HepG2 (cell line): ENCODE data around the gene ORC2. TPM values are rescaled to one million over a fixed set of nuclear protein-coding genes. Genes with fewer than 3 reads are reported as not detected.

ENCODE experiments used
- CREB1 ChIP-seq, 2 experiments: fragments of 450-650 bp in 1 of 2; IDR thresholded peaks; 2 replicates each; pipeline ENCODE4 v1.6.1; 2016 to 2017; ENCODE audit warnings: control low read depth in 1 of 2, mild to moderate bottlenecking in 1 of 2, missing compliant biosample characterization in 1 of 2, missing genetic modification characterization in 1 of 2
- CSRNP2 ChIP-seq: sonication (generic); formaldehyde crosslinking; conservative IDR thresholded peaks from 2 replicates; pipeline ENCODE4 v1.8.0; 2022; ENCODE audit warnings: low read depth, missing genetic modification reagents
- FLYWCH1 ChIP-seq: sonication (generic); formaldehyde crosslinking; IDR thresholded peaks from 2 replicates; pipeline ENCODE4 v1.8.1; 2023; ENCODE audit warnings: mild to moderate bottlenecking, missing genetic modification reagents
- GABPA ChIP-seq, 2 experiments: IDR thresholded peaks; 2 replicates each; pipeline ENCODE4 v1.6.1; 2011 to 2016; ENCODE audit warnings: low read depth in 2 of 2, low read length in 1 of 2, missing biosample characterization in 1 of 2, missing genetic modification characterization in 1 of 2
- GTF3A ChIP-seq: sonication (generic); formaldehyde crosslinking; conservative IDR thresholded peaks from 2 replicates; pipeline ENCODE4 v1.4.0; 2020; ENCODE audit warnings: mild to moderate bottlenecking, missing genetic modification reagents
- GZF1 ChIP-seq: sonication (generic); formaldehyde crosslinking; IDR thresholded peaks from 2 replicates; pipeline ENCODE4 v1.5.1; 2020; ENCODE audit warnings: mild to moderate bottlenecking, missing genetic modification reagents
- IKZF4 ChIP-seq: sonication (generic); formaldehyde crosslinking; IDR thresholded peaks from 2 replicates; pipeline ENCODE4 v1.5.1; 2020; ENCODE audit warnings: borderline replicate concordance, mild to moderate bottlenecking, low read depth, missing genetic modification reagents; ENCODE audit errors: not compliant biosample characterization
- MAX ChIP-seq: IDR thresholded peaks from 2 replicates; pipeline ENCODE4 v1.6.1; 2012; ENCODE audit warnings: inconsistent platforms
- NFATC3 ChIP-seq: sonication (generic); formaldehyde crosslinking; IDR thresholded peaks from 2 replicates; pipeline ENCODE4 v1.5.1; 2020; ENCODE audit warnings: mild to moderate bottlenecking, missing genetic modification reagents
- PAWR ChIP-seq: sonication (generic); formaldehyde crosslinking; IDR thresholded peaks from 2 replicates; pipeline ENCODE4 v1.4.0; 2020; ENCODE audit warnings: missing genetic modification reagents, mild to moderate bottlenecking, borderline replicate concordance
- PCBP2 ChIP-seq: fragments of 200-400 bp; formaldehyde crosslinking; optimal IDR thresholded peaks from 2 replicates; pipeline ENCODE3; 2018; ENCODE audit warnings: low read length, low read depth; ENCODE audit not compliant: poor library complexity, severe bottlenecking
- RARG ChIP-seq: sonication (generic); formaldehyde crosslinking; IDR thresholded peaks from 2 replicates; pipeline ENCODE4 v1.4.0; 2020; ENCODE audit warnings: low read depth, mild to moderate bottlenecking, missing genetic modification reagents
- ZBTB38 ChIP-seq: sonication (generic); formaldehyde crosslinking; IDR thresholded peaks from 2 replicates; pipeline ENCODE4 v1.5.1; 2020; ENCODE audit warnings: mild to moderate bottlenecking, missing genetic modification reagents
- ZMYM3 ChIP-seq: sonication (generic); formaldehyde crosslinking; IDR thresholded peaks from 2 replicates; pipeline ENCODE4 v1.5.1; 2020; ENCODE audit warnings: mild to moderate bottlenecking, missing genetic modification reagents
- ZNF430 ChIP-seq: sonication (generic); formaldehyde crosslinking; IDR thresholded peaks from 2 replicates; pipeline ENCODE4 v1.9.0; 2021; ENCODE audit warnings: mild to moderate bottlenecking, missing genetic modification reagents
- ZNF468 ChIP-seq: sonication (generic); formaldehyde crosslinking; IDR thresholded peaks from 2 replicates; pipeline ENCODE4 v1.8.0; 2022; ENCODE audit warnings: mild to moderate bottlenecking, moderate library complexity, missing genetic modification reagents
- ZNF530 ChIP-seq: sonication (generic); formaldehyde crosslinking; IDR thresholded peaks from 2 replicates; pipeline ENCODE4 v1.5.0; 2020; ENCODE audit warnings: low read depth, mild to moderate bottlenecking, missing genetic modification reagents
- ZNF609 ChIP-seq: sonication (generic); formaldehyde crosslinking; IDR thresholded peaks from 2 replicates; pipeline ENCODE4 v1.4.0; 2020; ENCODE audit warnings: mild to moderate bottlenecking, missing genetic modification reagents, borderline replicate concordance
- polyA plus RNA-seq, 8 experiments: library from polyadenylated mRNA; depleted of rRNA in 3 of 8; stranded (reverse) in 7 of 8; unstranded in 1 of 8; fragments of >200 nt; fragmentation: Illumina TruSeq in 4 of 8; extraction: Trizol in 4 of 8; gene quantifications; 2 replicates each; pipeline versions ENCODE4 v1.2.1 to v1.2.3, GENCODE V29; 2011 to 2016; ENCODE audit warnings: low read depth in 4 of 8, missing spikeins in 1 of 8, mixed read lengths in 1 of 8; ENCODE audit not compliant: insufficient read depth in 1 of 8
- total RNA-seq, 5 experiments: library from RNA; depleted of rRNA; stranded (reverse); fragments of >200 nt; fragmentation: Illumina TruSeq; extraction: Trizol; gene quantifications; 2 replicates each; pipeline ENCODE4 v1.2.3, GENCODE V29; 2016; ENCODE audit warnings: low read depth in 1 of 5
- TF ChIP-seq, protein P1 (sequence below): IDR thresholded peaks from 2 replicates; pipeline ENCODE4 v1.6.1; 2016; ENCODE audit warnings: missing genetic modification reagents, missing compliant biosample characterization
- TF ChIP-seq, protein P2 (sequence below): sonication (generic); formaldehyde crosslinking; IDR thresholded peaks from 2 replicates; pipeline ENCODE4 v1.5.1; 2020; ENCODE audit warnings: missing genetic modification reagents, mild to moderate bottlenecking, borderline replicate concordance

Gene ORC2
- total and polyA plus RNA-seq, 2 of the 13 experiments (the other 11 are each of a cell fraction or from before 2014, with no cell fraction given), result 19.3 to 73.5 TPM

DNA sequence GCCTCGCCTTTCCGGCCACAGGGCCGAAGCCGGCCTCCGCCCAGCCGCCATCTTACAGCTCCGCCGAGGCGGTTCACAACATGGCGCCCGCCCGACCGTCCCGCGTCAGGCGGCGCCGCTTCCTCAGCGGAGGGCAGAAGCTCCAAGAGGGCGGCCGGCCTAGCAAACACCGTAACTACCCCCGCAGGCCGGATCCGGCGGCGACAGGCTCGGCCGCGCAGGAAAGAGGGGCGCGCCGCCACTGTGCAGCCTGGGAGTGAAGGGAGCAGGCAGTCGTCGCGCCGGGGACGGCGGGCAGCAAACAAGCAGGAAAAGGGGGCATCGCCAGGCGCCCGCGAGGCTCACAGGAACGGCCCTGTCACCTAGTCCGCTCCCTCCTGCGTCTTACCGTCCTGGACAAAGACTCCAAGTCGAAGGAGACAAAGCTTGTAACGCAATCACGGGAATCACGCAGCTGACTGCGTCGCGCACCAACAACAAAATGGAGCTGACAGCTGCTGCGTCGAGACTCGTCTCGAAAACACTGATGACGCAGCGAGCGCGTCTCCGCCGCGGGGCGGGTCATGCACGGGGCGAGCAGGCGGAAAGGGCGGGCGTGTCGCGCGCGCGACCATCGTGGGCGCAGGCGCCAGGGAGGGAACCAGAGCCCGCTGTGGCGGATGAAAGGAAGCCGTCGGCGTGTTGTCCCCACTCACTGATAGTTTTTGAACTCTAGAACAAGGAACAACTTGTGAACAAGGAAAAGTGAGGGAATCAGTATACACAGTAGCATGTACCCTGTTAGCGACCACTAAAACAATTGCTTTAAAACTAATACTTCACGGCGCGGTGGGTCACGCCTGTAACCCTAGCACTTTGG is 99.1 kb downstream of the ORC2 start, which contains the start of gene CLK1 (continued):
- peak; percentile 60 for TF ChIP-seq ZNF609
- peak; percentile 41; the same call in 1 of the 2 replicates for TF ChIP-seq ZMYM3
- TF ChIP-seq CREB1 (IDR thresholded peaks at IDR 0.05), result peak; percentile 97
- peak; percentile 91 for TF ChIP-seq CREB1 (CRISPR knock-in tag; IDR thresholded peaks at IDR 0.05)
- peak; percentile 66 for TF ChIP-seq GTF3A (CRISPR knock-in tag)
- peak; percentile 94; the same call in 1 of the 2 replicates for TF ChIP-seq ZNF530 (CRISPR knock-in tag)
- TF ChIP-seq PCBP2, result no peak
- TF ChIP-seq IKZF4, result peak; percentile 91
- no peak for TF ChIP-seq FLYWCH1
- peak; percentile 43; the same call in 1 of the 2 replicates for TF ChIP-seq GABPA (IDR thresholded peaks at IDR 0.05; ENCODE audit: low read depth, low read length)
- peak; percentile 62 for TF ChIP-seq GABPA (CRISPR knock-in tag; IDR thresholded peaks at IDR 0.05; ENCODE audit: low read depth)
- no peak for TF ChIP-seq ZNF468
- TF ChIP-seq RARG, result peak; percentile 66; the same call in 1 of the 2 replicates
- peak; percentile 95 for TF ChIP-seq ZBTB38 (CRISPR knock-in tag)
- TF ChIP-seq CSRNP2 (CRISPR knock-in tag), result peak; percentile 88; the same call in 1 of the 2 replicates
- peak; percentile 82 for TF ChIP-seq NFATC3 (CRISPR knock-in tag)
- peak; percentile 69 for TF ChIP-seq GZF1 (CRISPR knock-in tag)
- peak; percentile 97; the same call in 1 of the 2 replicates for TF ChIP-seq PAWR (CRISPR knock-in tag)
- peak; percentile 88 for TF ChIP-seq MAX
- TF ChIP-seq, protein P1, sequence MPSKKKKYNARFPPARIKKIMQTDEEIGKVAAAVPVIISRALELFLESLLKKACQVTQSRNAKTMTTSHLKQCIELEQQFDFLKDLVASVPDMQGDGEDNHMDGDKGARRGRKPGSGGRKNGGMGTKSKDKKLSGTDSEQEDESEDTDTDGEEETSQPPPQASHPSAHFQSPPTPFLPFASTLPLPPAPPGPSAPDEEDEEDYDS (CRISPR knock-in tag), result peak; percentile 99
- TF ChIP-seq ZNF430 (CRISPR knock-in tag), result peak; percentile 98
- TF ChIP-seq, protein P2, sequence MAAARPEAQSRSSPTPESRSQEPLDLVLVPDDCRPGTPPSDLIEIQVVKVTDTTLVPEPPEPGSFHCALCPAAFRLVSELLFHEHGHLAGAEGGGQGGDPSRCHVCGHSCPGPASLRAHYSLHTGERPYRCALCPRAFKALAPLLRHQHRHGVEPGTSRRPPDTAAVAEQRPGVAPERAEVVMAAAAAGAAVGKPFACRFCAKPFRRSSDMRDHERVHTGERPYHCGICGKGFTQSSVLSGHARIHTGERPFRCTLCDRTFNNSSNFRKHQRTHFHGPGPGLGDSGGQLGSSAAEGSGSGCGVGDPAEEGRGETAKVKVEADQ (CRISPR knock-in tag), result peak; percentile 92
